Lower leg skin (tissue), 4 donors: ENCODE measurements around the gene SEC14L1. TPM values are rescaled to one million over a fixed set of nuclear protein-coding genes. Genes with fewer than 3 reads are reported as not detected.

ENCODE experiments used
- DNase-seq, 2 donors: peaks; one replicate each; pipeline ENCODE4 v3.0.0-alpha.2; 2019; ENCODE audit warnings: low spot score in 2 of 2
- H3K4me3 ChIP-seq: fragments of 200-600 bp; sonication (generic); 2 replicates; pipeline ENCODE4 v1.5.1; 2017; ENCODE audit warnings: mild to moderate bottlenecking, low read depth; ENCODE audit not compliant: poor library complexity, severe bottlenecking
- POLR2A ChIP-seq, 2 donors: fragments of 450-650 bp; IDR thresholded peaks; one replicate each; pipeline ENCODE4 v1.6.1; 2016 to 2017; ENCODE audit warnings: antibody characterized with exemption in 2 of 2, mild to moderate bottlenecking in 1 of 2, moderate library complexity in 1 of 2
- WGBS, 2 donors: methylation state at CpG; one replicate each; pipeline ENCODE4 v1.1.5; 2018; 5-methylcytosine and 5-hydroxymethylcytosine counted together
- intact Hi-C: fragments of 100-400 bp; cut with DNase I; formaldehyde crosslinking; loops from one replicate; pipeline ENCODE4 v1.15.0; 2023; ENCODE audit warnings: low total_unique reads
- total RNA-seq, 4 donors: library from RNA; depleted of rRNA; stranded (reverse); fragments of >200 nt; gene quantifications; one replicate each; pipeline ENCODE4 v1.1.0, GENCODE V29; 2016
- TF ChIP-seq, protein P1 (sequence below), 3 donors: fragments of 450-650 bp; IDR thresholded peaks; one replicate each; pipeline ENCODE4 v1.5.1; 2016; ENCODE audit warnings: antibody characterized with exemption in 3 of 3, mild to moderate bottlenecking in 3 of 3, moderate library complexity in 2 of 3

SEC14L1 gene
- total RNA-seq, 4 donors from 2014 or later = 19.1 to 59.5 (median 46.3) TPM

DNA sequence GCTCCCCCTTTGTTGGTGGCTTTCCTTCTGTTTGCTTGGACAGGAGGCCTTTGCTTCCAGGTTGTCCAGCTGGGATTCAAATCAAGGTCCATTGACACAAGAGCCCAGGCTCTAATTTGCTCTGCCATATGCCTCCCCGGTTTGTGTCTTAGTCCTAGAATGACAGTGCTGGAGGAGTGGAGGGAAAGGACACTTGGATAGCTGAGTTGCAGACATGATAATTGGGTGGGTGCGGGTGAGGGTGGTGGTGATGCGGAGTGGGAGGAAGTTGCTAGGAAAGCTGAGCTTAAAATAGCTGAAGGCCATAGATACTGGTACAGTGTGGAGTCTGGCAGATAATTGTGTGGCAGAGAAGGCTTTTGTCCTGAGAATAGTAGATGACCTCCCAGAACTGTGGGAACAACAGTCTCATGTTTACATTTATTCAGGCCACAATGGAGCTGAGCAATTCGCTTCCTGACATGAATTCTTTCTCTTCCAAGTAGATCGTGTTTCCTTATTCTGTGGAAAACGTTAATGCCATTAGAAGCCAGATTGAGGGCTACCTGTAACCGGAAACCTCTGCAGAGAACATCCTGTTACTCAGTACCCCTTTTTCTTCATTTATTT is 23.8 kb downstream of the SEC14L1 start:
- TF ChIP-seq, protein P1, sequence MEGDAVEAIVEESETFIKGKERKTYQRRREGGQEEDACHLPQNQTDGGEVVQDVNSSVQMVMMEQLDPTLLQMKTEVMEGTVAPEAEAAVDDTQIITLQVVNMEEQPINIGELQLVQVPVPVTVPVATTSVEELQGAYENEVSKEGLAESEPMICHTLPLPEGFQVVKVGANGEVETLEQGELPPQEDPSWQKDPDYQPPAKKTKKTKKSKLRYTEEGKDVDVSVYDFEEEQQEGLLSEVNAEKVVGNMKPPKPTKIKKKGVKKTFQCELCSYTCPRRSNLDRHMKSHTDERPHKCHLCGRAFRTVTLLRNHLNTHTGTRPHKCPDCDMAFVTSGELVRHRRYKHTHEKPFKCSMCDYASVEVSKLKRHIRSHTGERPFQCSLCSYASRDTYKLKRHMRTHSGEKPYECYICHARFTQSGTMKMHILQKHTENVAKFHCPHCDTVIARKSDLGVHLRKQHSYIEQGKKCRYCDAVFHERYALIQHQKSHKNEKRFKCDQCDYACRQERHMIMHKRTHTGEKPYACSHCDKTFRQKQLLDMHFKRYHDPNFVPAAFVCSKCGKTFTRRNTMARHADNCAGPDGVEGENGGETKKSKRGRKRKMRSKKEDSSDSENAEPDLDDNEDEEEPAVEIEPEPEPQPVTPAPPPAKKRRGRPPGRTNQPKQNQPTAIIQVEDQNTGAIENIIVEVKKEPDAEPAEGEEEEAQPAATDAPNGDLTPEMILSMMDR (IDR thresholded peaks at IDR 0.05) = no peak
- TF ChIP-seq POLR2A (IDR thresholded peaks at IDR 0.05) = no peak
- WGBS, 2 donors = 70 to 74% methylated on average over 7 of the region's 7 CpGs
- H3K4me3 ChIP-seq = no peak overlapping the region
- no peak for DNase-seq
- intact Hi-C loops = loop anchor here (5.0 kb wide), 1 partner anchor 362 kb away; no protein-coding TSS in a partner anchor

DNA sequence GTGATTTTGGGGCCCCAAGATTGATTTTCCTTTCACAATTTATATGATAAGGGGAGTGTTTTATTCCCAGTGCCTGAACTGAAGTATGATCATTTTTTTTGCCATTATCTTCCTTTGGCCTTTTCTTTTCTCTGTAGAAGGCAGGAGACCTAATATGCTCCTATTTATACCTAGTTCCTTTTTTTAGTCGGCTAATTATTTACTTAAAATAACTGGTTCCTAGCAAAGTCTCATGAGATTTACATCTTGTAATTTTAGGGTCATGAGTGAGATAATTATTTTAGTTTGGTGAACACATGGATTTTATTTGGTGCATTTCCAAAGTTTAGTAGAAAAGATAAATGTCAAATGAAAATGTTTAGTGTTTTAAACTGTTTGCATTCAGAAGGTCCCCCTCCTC is 24.8 kb downstream of the SEC14L1 start:
- DNase-seq = no peak
- no peak for TF ChIP-seq POLR2A (IDR thresholded peaks at IDR 0.05)
- TF ChIP-seq, protein P1 (IDR thresholded peaks at IDR 0.05) = no peak
- intact Hi-C loops = loop anchor here (5.0 kb wide), 1 partner anchor 363 kb away; no protein-coding TSS in a partner anchor
- H3K4me3 ChIP-seq = no peak overlapping the region
- 39 to 41% methylated on average over 1 of the region's 1 CpG for WGBS, 2 donors

DNA sequence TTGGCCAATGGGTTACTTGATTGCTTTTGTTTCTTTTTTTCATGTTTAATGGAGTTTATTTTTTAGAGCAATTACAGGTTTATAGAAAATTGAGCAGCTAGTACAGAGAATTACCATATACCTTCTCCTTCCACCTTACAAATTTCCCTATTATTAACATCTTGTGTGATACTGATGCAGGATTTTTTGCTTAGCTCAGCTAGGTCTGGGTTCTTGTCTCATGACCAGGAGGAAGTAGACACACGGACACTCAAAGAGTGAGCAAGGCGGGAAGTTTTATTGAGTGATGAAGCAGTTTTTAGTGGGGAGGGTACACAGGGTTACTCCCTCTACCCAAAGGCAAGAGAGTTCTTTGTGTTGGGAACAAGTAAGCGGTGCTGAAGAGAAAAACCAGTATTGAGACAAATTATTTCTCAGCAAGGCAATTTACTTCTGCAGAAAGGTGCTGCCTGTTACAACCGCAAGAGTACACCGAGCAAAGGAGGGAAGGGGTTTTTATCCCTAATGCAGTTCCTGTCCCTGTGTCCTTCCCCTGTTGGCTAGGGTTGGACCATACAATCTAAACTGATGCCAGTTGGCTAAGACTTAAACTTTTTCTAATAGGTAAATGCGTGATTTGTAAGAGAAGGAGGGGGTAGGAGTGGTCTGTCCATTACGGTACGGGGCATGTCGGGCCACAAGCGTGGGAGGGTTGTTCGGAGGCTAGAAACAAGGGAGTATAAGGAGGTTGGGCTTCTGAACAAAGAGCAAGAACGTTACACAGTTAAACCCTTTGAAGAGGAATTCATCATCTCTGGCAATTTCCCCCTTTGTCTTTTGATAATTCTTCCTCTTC is 26.9 kb downstream of the SEC14L1 start:
- WGBS, 2 donors = 88 to 98% methylated on average over 12 of the region's 12 CpGs
- no peak for DNase-seq
- intact Hi-C loops = loop anchor here (5.0 kb wide), 1 partner anchor 365 kb away; no protein-coding TSS in a partner anchor
- H3K4me3 ChIP-seq = no peak overlapping the region
- TF ChIP-seq, protein P1 (IDR thresholded peaks at IDR 0.05) = no peak
- TF ChIP-seq POLR2A (IDR thresholded peaks at IDR 0.05) = no peak

DNA sequence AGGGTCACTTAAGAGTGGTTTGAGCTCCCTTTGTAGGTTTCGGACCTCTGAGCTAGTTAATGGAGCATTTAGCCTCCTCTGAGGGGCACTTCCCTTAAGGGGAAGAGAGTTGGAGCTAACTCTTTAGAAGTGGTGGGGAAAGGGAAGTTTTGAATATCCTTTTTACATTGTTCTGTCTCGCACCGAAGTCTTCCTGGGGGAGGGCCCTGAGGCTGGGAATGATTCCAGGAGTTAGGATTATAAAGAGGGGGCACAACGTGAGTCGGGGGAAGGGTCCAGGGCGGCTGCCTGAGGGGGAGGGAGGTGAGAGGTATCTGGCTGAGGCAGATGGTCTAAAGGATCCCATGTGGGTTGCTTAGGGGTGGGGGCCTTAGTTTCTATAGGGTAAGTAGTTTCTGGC is 32.3 kb downstream of the SEC14L1 start:
- TF ChIP-seq POLR2A (IDR thresholded peaks at IDR 0.05) = no peak
- TF ChIP-seq, protein P1 (IDR thresholded peaks at IDR 0.05) = no peak
- intact Hi-C loops = no loop called here
- no peak for DNase-seq
- H3K4me3 ChIP-seq = no peak overlapping the region
- 81 to 87% methylated on average over 6 of the region's 6 CpGs for WGBS, 2 donors

DNA sequence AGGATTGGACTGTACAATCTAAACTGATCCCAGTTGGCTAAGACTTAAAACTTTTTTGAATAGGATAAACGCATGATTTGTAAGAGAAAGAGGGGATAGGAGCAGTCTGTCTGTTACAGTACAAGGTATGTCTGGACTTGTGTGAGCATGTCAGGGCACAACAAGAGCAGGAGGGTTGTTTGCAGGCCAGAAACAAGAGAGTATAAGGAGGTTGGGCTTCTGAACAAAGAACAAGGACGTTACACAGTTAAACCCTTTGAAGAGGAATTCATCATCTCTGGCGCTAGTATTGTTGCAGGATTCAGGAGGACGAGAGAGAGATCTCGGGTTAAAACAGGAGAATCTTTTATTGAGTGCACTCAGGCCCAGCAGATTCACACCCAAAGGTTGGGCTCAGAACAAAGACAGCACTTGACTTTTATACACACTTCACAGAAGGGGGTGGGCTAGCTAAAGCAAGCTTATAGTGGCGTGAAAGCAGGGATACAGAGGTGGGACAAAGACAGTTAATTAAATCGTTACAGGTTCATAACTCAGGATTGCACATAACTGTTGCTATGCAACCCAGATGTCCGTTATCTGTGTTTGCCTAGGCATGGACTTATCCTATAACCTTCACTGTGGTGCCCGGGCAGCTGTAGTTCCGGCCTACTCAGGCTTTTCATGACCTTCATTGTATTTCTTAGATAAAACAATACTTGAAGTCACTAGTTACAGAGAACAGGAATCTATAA is 34.3 kb downstream of the SEC14L1 start:
- H3K4me3 ChIP-seq = no peak overlapping the region
- 89 to 95% methylated on average over 10 of the region's 10 CpGs for WGBS, 2 donors
- intact Hi-C loops = no loop called here
- TF ChIP-seq, protein P1 (IDR thresholded peaks at IDR 0.05) = no peak
- TF ChIP-seq POLR2A (IDR thresholded peaks at IDR 0.05) = no peak
- DNase-seq = no peak
